Neural progenitor cell (in vitro differentiated cells): ENCODE data around the gene RHBG. TPM values are rescaled to one million over a fixed set of nuclear protein-coding genes. Genes with fewer than 3 reads are reported as not detected.

Source experiments
- DNase-seq: peaks from one replicate; pipeline ENCODE4 v3.0.0-alpha.2; 2016; ENCODE audit warnings: low spot score
- H2AFZ ChIP-seq: fragments of 200-600 bp; sonication (generic); replicated peaks from 2 replicates; pipeline ENCODE4 v1.6.1; 2016; ENCODE audit warnings: antibody characterized with exemption
- H3F3A ChIP-seq: fragments of 200-600 bp; sonication (generic); 2 replicates; pipeline ENCODE4 v1.6.1; 2016; ENCODE audit warnings: antibody characterized with exemption, low read depth
- H3K27ac ChIP-seq: fragments of 200-600 bp; sonication (generic); 2 replicates; pipeline ENCODE4 v1.5.1; 2016; ENCODE audit warnings: mild to moderate bottlenecking
- H3K27me3 ChIP-seq: fragments of 200-600 bp; sonication (generic); 2 replicates; pipeline ENCODE4 v1.6.1; 2016; ENCODE audit warnings: mild to moderate bottlenecking, moderate library complexity
- H3K36me3 ChIP-seq: fragments of 200-600 bp; sonication (generic); 2 replicates; pipeline ENCODE4 v1.5.1; 2016
- H3K4me1 ChIP-seq: fragments of 200-600 bp; sonication (generic); 2 replicates; pipeline ENCODE4 v1.6.1; 2016; ENCODE audit warnings: mixed run types
- H3K4me2 ChIP-seq: fragments of 200-600 bp; sonication (generic); 2 replicates; pipeline ENCODE4 v1.6.1; 2016
- H3K4me3 ChIP-seq: fragments of 200-600 bp; sonication (generic); 2 replicates; pipeline ENCODE4 v1.5.1; 2016
- H3K79me2 ChIP-seq: fragments of 200-600 bp; sonication (generic); 2 replicates; pipeline ENCODE4 v1.6.1; 2016; ENCODE audit warnings: low read depth
- H3K9ac ChIP-seq: fragments of 200-600 bp; sonication (generic); 2 replicates; pipeline ENCODE4 v1.6.1; 2016
- H3K9me3 ChIP-seq: fragments of 200-600 bp; sonication (generic); 2 replicates; pipeline ENCODE4 v1.5.1; 2016; ENCODE audit warnings: low read depth
- H4K20me1 ChIP-seq: fragments of 200-600 bp; sonication (generic); 2 replicates; pipeline ENCODE4 v1.6.1; 2016; ENCODE audit warnings: low read depth
- H3K27ac Mint-ChIP-seq: 3 replicates; pipeline ENCODE4 v1.8.0; 2021; ENCODE audit warnings: mixed read lengths
- H3K27me3 Mint-ChIP-seq: 2 replicates; pipeline ENCODE4 v1.8.0; 2022; ENCODE audit warnings: low read depth, mild to moderate bottlenecking, inconsistent platforms, moderate library complexity, mixed read lengths; ENCODE audit not compliant: insufficient read depth
- H3K36me3 Mint-ChIP-seq: 3 replicates; pipeline ENCODE4 v1.8.0; 2021; ENCODE audit warnings: mixed read lengths
- H3K4me1 Mint-ChIP-seq: 3 replicates; pipeline ENCODE4 v1.8.0; 2021; ENCODE audit warnings: mixed read lengths
- H3K4me3 Mint-ChIP-seq: 3 replicates; pipeline ENCODE4 v1.8.0; 2021; ENCODE audit warnings: mild to moderate bottlenecking, moderate library complexity, mixed read lengths
- H3K9me3 Mint-ChIP-seq: 3 replicates; pipeline ENCODE4 v1.8.0; 2020; ENCODE audit warnings: mixed read lengths
- EZH2 ChIP-seq: fragments of 200-600 bp; sonication (generic); IDR thresholded peaks from 2 replicates; pipeline ENCODE4 v1.6.1; 2017; ENCODE audit warnings: antibody characterized with exemption, mild to moderate bottlenecking, moderate library complexity
- EZH2phosphoT487 ChIP-seq: fragments of 200-600 bp; sonication (generic); IDR thresholded peaks from 2 replicates; pipeline ENCODE4 v1.6.1; 2017; ENCODE audit warnings: antibody characterized with exemption
- microRNA counts: library from miRNA; unstranded; fragments of <30 nt; microRNA quantifications from one replicate; lab custom pipeline; 2016
- microRNA-seq: library from miRNA; unstranded; fragments of <30 nt; microRNA quantifications from one replicate; pipeline ENCODE4, GENCODE V29; 2016
- small RNA-seq: library from RNA; depleted of rRNA; stranded (forward); fragments of <200 nt; gene quantifications from one replicate; pipeline ENCODE3, GENCODE V24; 2015
- total RNA-seq: library from RNA; depleted of rRNA; stranded (reverse); fragments of >200 nt; gene quantifications from 2 replicates; pipeline ENCODE4 v1.2.3, GENCODE V29; 2015; ENCODE audit warnings: low replicate concordance
- TF ChIP-seq, protein P1 (sequence below): fragments of 200-600 bp; sonication (generic); IDR thresholded peaks from 2 replicates; pipeline ENCODE4 v1.5.1; 2017; ENCODE audit warnings: antibody characterized with exemption, mild to moderate bottlenecking

The RHBG gene
- total RNA-seq, 1 donor from 2014 or later, result not detected

DNA sequence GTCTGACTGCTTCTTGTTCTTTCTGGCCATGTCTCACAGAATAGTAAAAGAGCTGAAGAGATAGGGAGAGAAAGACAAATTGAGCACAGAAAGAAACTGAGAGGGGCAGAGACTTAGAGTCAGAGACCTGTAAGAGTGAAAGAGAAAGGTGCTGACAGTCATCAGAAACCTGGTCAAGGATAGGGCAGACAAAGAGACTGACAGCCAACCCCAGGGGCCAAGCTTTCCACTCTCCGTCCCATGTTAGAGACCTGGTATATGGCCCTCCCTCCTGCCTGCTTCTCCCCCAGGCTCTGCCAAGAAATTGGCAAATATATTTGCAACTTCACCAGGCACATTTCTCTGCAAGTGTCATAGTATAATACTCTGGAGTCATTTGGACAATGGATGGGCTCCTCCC is 64.6 kb downstream of the RHBG start:
- H3F3A ChIP-seq, result peaks cover 33% of the 10 kb centered on the region
- Mint-ChIP-seq H3K27me3 (peaks cover 91% of the 10 kb centered on the region), H3K36me3 (no peaks in the 10 kb centered on the region), H3K27ac (no peak overlapping the region), H3K4me1 (peaks cover 50% of the 10 kb centered on the region), H3K4me3 (no peak overlapping the region), H3K9me3 (peaks cover 2% of the 10 kb centered on the region)
- peaks cover 100% of the 10 kb centered on the region for H3K27me3 ChIP-seq
- no peak for DNase-seq
- no peaks in the 10 kb centered on the region for H3K9me3 ChIP-seq
- H3K79me2 ChIP-seq, result no peaks in the 10 kb centered on the region
- H2AFZ ChIP-seq, result no peak overlapping the region
- H3K4me2 ChIP-seq, result no peak overlapping the region
- peaks cover 44% of the 10 kb centered on the region for H3K4me1 ChIP-seq
- no peaks in the 10 kb centered on the region for H3K36me3 ChIP-seq
- H3K27ac ChIP-seq, result no peak overlapping the region
- no peak overlapping the region for H3K9ac ChIP-seq
- TF ChIP-seq EZH2phosphoT487 (no peak), EZH2 (no peak)
- TF ChIP-seq, protein P1, sequence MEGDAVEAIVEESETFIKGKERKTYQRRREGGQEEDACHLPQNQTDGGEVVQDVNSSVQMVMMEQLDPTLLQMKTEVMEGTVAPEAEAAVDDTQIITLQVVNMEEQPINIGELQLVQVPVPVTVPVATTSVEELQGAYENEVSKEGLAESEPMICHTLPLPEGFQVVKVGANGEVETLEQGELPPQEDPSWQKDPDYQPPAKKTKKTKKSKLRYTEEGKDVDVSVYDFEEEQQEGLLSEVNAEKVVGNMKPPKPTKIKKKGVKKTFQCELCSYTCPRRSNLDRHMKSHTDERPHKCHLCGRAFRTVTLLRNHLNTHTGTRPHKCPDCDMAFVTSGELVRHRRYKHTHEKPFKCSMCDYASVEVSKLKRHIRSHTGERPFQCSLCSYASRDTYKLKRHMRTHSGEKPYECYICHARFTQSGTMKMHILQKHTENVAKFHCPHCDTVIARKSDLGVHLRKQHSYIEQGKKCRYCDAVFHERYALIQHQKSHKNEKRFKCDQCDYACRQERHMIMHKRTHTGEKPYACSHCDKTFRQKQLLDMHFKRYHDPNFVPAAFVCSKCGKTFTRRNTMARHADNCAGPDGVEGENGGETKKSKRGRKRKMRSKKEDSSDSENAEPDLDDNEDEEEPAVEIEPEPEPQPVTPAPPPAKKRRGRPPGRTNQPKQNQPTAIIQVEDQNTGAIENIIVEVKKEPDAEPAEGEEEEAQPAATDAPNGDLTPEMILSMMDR, result no peak
- H3K4me3 ChIP-seq, result no peak overlapping the region
- peaks cover 98% of the 10 kb centered on the region for H4K20me1 ChIP-seq

MicroRNAs encoded within 50 kb of the gene (microRNA counts, 767-probe panel; counts per million panel counts)
- microRNA hsa-miR-9-5p (lab: Ali Mortazavi, UCI), result 460 counts per million, percentile 90 among the panel's probes with 10 or more counts

Small RNA genes lying within 50 kb of the gene (microRNA-seq; reads per million reads assigned to microRNA genes)
- not detected for gene MIR9-1

Small RNA genes lying within 50 kb of the gene (small RNA-seq; reads per million reads assigned to genes)
- gene MIR9-1, result not detected

Other genes with a start within 250 kb of the RHBG start
- gene SEMA4A, start 215.6 kb upstream of the RHBG start, total RNA-seq, result 0.69 and 1.8 TPM in 2 replicates
- gene SLC25A44, start 175.1 kb upstream of the RHBG start, total RNA-seq, result 4.6 and 9.4 TPM in 2 replicates
- 99.3 and 103 TPM in 2 replicates for gene PMF1, start 156.2 kb upstream of the RHBG start, total RNA-seq
- 0.22 and 0.40 TPM in 2 replicates for gene BGLAP, start 127.0 kb upstream of the RHBG start, total RNA-seq
- gene PAQR6, start 121.2 kb upstream of the RHBG start, total RNA-seq, result 5.0 and 8.5 TPM in 2 replicates
- gene SMG5, start 86.4 kb upstream of the RHBG start, total RNA-seq, result 45.9 and 84.5 TPM in 2 replicates
- 1.7 and 3.2 TPM in 2 replicates for gene TMEM79, start 84.9 kb upstream of the RHBG start, total RNA-seq
- gene GLMP, start 73.5 kb upstream of the RHBG start, total RNA-seq, result 38.7 and 52.3 TPM in 2 replicates
- 0.34 TPM in 1 of 2 replicates, not detected in the other for gene VHLL, start 69.9 kb upstream of the RHBG start, total RNA-seq
- gene CCT3, start 30.9 kb upstream of the RHBG start, total RNA-seq, result 434 and 523 TPM in 2 replicates
- 0.87 TPM in 1 of 2 replicates, not detected in the other for gene TSACC, start 30.7 kb upstream of the RHBG start, total RNA-seq
- gene MEF2D, start 131.6 kb downstream of the RHBG start, total RNA-seq, result 1.8 and 7.1 TPM in 2 replicates
- gene IQGAP3, start 203.4 kb downstream of the RHBG start, total RNA-seq, result 31.5 and 59.2 TPM in 2 replicates
- not detected in 2 replicates for gene TTC24, start 210.5 kb downstream of the RHBG start, total RNA-seq
- 32.8 and 51.3 TPM in 2 replicates for gene NAXE, start 222.6 kb downstream of the RHBG start, total RNA-seq
- 17.2 and 18.6 TPM in 2 replicates for gene GPATCH4, start 232.3 kb downstream of the RHBG start, total RNA-seq